ENCODE results near the gene CTNNAL1.
"Not testable (repeated sequence)": the region's sequence is repeated elsewhere in the genome, so short reads cannot be mapped to it uniquely, and the experiment has no call there.

CTNNAL1 gene

GRCh38 chr9:109012876-109013678 lies at the start of gene CTNNAL1:
Gene CTNNAL1 (minus strand): TSS chr9:109013499. CDS start chr9:109013442, 57 bp downstream.
- peak; percentile 91 for ATAC-seq
- DNase-seq = peak; percentile 90

- ATAC-seq (no peak), DNase-seq (no peak)
Observed at GRCh38 chr9:109062543-109062942, 49.2 kb upstream of the CTNNAL1 start.

- DNase-seq = no peak
- ATAC-seq = no peak
Observed at GRCh38 chr9:109060191-109060590, 46.9 kb upstream of the CTNNAL1 start.

- ATAC-seq, DNase-seq: not testable (repeated sequence)
Observed at GRCh38 chr9:109053121-109053520, 39.8 kb upstream of the CTNNAL1 start.

- no peak for ATAC-seq
- no peak for DNase-seq
Observed at GRCh38 chr9:109052416-109052815, 39.1 kb upstream of the CTNNAL1 start.

GRCh38 chr9:109051733-109052132 lies 38.4 kb upstream of the CTNNAL1 start:
- no peak for ATAC-seq
- DNase-seq = no peak

- no peak for ATAC-seq
Observed at GRCh38 chr9:109050444-109050843, 37.1 kb upstream of the CTNNAL1 start.

GRCh38 chr9:109048822-109049221 lies 35.5 kb upstream of the CTNNAL1 start:
- DNase-seq (no peak), ATAC-seq (no peak)

More at GRCh38 chr9:109050444-109050843, 37.1 kb upstream of the CTNNAL1 start:
- no peak for DNase-seq

- no peak for DNase-seq
- no peak for ATAC-seq
Observed at GRCh38 chr9:109047259-109047658, 34.0 kb upstream of the CTNNAL1 start.

GRCh38 chr9:109046346-109046745 lies 33.0 kb upstream of the CTNNAL1 start:
- DNase-seq (no peak), ATAC-seq (no peak)

- no peak for ATAC-seq
- DNase-seq = no peak
Observed at GRCh38 chr9:109043578-109043977, 30.3 kb upstream of the CTNNAL1 start.

- ATAC-seq (no peak), DNase-seq (no peak)
Observed at GRCh38 chr9:109040571-109040970, 27.3 kb upstream of the CTNNAL1 start.

GRCh38 chr9:109039539-109039938 lies 26.2 kb upstream of the CTNNAL1 start:
- DNase-seq (no peak), ATAC-seq (no peak)

- DNase-seq = no peak
- ATAC-seq = no peak
Observed at GRCh38 chr9:109037946-109038715, 24.8 kb upstream of the CTNNAL1 start.

GRCh38 chr9:109036744-109037680 lies 23.7 kb upstream of the CTNNAL1 start:
- DNase-seq (no peak), ATAC-seq (no peak)

GRCh38 chr9:109035684-109036423 lies 22.6 kb upstream of the CTNNAL1 start:
- ATAC-seq (no peak), DNase-seq (no peak)

GRCh38 chr9:109033941-109034700 lies 20.8 kb upstream of the CTNNAL1 start:
- no peak for ATAC-seq
- no peak for DNase-seq

- ATAC-seq (no peak), DNase-seq (no peak)
Observed at GRCh38 chr9:109031241-109031640, 17.9 kb upstream of the CTNNAL1 start.

GRCh38 chr9:109030426-109030825 lies 17.1 kb upstream of the CTNNAL1 start:
- DNase-seq (no peak), ATAC-seq (no peak)

GRCh38 chr9:109028457-109028856 lies 15.2 kb upstream of the CTNNAL1 start:
- no peak for ATAC-seq

GRCh38 chr9:109027176-109027575 lies 13.9 kb upstream of the CTNNAL1 start:
- DNase-seq (no peak), ATAC-seq (no peak)

More at GRCh38 chr9:109028457-109028856, 15.2 kb upstream of the CTNNAL1 start:
- no peak for DNase-seq

Data from stimulated activated naive CD8-positive, alpha-beta T cell treated with anti-CD3 and anti-CD28 coated beads, Interleukin-15, Interleukin-2, amounts not matched to agents 100 U/mL and 50 U/mL, for 24 hours (primary cell).